Measurements from ENCODE around the gene TPRN.
"Not testable (repeated sequence)": the region's sequence is repeated elsewhere in the genome, so short reads cannot be mapped to it uniquely, and the experiment has no call there.

Gene TPRN

DNA sequence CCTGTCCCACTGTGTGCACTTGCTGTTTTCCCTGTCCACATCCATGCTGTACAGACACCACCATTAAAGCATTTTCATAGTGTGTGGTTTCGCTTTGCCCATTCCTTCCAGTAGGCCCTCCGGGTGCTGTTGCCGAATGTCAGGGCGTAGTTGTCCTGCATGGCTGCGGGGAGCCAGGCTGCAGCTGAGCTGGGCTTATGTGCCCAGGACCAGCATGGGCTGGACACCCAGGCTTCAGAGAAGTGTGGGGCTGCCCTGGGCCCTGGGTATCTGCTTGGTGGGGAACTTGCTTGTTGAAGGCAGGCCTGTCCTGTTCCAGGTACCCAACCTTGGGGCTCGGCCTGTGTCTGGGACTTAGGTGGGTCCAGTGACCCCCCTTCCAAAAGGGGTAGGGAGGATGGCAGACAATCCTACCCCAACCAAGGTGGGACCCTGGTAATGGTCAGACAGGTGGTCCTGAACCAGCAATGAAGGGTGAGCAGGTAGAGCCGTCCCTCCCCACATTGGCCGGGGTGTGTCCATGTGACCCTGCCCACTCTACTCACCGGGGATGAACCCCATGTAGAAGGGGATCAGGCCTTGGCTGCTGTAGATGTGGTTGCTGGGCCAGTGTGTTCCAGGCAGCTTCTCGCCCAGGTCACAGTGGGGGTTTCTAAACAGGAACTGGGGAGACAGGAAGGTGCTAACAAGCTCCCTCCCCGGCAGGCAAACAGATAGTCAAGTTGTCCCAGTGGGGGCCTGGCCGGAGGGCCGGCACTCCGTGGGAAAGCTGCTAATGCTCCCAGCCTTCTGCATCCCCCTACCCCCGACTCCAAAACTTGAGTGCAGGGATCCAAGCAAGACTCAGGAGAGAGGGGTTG lies 43.3 kb upstream of the TPRN start:
- no peak for DNase-seq (ENCODE audit: low read depth)
- no peak overlapping the region for H3K4me3 ChIP-seq (replicated peaks; ENCODE audit: low read depth, low read length)
- TF ChIP-seq, protein P1, sequence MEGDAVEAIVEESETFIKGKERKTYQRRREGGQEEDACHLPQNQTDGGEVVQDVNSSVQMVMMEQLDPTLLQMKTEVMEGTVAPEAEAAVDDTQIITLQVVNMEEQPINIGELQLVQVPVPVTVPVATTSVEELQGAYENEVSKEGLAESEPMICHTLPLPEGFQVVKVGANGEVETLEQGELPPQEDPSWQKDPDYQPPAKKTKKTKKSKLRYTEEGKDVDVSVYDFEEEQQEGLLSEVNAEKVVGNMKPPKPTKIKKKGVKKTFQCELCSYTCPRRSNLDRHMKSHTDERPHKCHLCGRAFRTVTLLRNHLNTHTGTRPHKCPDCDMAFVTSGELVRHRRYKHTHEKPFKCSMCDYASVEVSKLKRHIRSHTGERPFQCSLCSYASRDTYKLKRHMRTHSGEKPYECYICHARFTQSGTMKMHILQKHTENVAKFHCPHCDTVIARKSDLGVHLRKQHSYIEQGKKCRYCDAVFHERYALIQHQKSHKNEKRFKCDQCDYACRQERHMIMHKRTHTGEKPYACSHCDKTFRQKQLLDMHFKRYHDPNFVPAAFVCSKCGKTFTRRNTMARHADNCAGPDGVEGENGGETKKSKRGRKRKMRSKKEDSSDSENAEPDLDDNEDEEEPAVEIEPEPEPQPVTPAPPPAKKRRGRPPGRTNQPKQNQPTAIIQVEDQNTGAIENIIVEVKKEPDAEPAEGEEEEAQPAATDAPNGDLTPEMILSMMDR (IDR thresholded peaks at IDR 0.05; ENCODE audit: low read length, missing control alignments) = no peak

DNA sequence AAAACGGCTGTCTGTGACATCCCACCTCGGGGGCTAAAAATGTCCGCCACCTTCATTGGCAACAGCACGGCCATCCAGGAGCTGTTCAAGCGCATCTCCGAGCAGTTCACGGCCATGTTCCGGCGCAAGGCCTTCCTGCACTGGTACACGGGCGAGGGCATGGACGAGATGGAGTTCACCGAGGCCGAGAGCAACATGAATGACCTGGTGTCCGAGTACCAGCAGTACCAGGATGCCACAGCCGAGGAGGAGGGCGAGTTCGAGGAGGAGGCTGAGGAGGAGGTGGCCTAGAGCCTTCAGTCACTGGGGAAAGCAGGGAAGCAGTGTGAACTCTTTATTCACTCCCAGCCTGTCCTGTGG lies 42.7 kb upstream of the TPRN start:
- DNase-seq (ENCODE audit: low read depth) = not testable (repeated sequence)
- peak overlapping the region; percentile 81 for H3K4me3 ChIP-seq (replicated peaks; ENCODE audit: low read depth, low read length)

DNA sequence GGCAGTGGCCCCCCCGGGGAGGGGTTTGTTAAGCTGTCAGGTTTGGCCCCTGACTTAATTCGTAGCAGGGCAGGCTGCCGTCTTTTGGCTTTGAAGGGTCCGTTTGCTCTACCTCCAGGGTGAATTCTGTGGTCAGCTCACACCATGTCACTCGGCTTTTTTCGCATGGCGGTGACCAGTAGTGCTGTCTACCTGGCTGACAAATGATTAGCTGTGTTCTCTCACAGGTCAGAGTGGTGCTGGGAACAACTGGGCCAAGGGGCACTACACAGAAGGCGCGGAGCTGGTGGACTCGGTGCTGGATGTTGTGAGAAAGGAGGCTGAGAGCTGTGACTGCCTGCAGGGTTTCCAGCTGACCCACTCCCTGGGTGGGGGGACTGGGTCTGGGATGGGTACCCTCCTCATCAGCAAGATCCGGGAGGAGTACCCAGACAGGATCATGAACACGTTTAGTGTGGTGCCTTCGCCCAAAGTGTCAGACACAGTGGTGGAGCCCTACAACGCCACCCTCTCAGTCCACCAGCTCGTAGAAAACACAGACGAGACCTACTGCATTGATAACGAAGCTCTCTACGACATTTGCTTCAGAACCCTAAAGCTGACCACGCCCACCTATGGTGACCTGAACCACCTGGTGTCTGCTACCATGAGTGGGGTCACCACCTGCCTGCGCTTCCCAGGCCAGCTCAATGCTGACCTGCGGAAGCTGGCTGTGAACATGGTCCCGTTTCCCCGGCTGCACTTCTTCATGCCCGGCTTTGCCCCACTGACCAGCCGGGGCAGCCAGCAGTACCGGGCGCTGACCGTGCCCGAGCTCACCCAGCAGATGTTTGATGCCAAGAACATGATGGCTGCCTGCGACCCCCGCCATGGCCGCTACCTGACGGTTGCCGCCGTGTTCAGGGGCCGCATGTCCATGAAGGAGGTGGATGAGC lies 42.0 kb upstream of the TPRN start:
- peak overlapping the region; percentile 81 for H3K4me3 ChIP-seq (replicated peaks; ENCODE audit: low read depth, low read length)
- TF ChIP-seq, protein P1 (IDR thresholded peaks at IDR 0.05; ENCODE audit: low read length, missing control alignments) = no peak
- no peak for DNase-seq (ENCODE audit: low read depth)

DNA sequence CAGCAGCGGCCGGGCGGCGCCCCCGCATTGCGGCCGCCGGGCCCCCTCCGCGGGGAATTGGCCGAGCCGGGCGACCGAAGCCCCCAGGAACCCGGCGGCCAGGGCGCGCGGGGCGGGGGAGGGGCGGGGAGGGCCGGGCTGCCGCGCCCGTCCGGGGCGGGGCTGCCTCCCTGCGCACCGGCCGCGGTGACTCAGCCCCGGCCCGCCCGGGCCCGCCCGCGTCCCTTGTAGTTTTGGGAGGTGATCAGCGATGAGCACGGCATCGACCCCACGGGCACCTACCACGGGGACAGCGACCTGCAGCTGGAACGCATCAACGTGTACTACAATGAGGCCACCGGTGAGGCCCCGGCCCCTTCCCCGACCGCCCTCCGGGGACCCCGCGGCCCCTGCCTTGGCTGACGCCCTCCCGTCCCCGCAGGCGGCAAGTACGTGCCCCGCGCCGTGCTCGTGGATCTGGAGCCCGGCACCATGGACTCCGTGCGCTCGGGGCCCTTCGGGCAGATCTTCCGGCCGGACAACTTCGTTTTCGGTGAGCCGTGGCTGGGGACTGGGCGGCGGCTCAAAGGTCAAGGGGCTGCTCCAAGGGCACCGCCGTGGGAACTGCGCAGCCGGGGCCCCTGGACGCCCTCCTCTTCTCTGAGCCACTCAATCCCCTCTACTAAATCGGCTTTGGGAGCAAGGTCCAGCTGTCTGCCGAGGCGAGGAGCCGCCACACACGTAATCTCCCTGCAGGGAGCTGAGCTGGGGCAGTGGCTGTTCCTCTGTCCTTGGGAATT lies 41.1 kb upstream of the TPRN start:
- DNase-seq (ENCODE audit: low read depth) = peak; percentile 33
- TF ChIP-seq, protein P1 (IDR thresholded peaks at IDR 0.05; ENCODE audit: low read length, missing control alignments) = no peak
- H3K4me3 ChIP-seq (replicated peaks; ENCODE audit: low read depth, low read length) = peak overlapping the region; percentile 81

DNA sequence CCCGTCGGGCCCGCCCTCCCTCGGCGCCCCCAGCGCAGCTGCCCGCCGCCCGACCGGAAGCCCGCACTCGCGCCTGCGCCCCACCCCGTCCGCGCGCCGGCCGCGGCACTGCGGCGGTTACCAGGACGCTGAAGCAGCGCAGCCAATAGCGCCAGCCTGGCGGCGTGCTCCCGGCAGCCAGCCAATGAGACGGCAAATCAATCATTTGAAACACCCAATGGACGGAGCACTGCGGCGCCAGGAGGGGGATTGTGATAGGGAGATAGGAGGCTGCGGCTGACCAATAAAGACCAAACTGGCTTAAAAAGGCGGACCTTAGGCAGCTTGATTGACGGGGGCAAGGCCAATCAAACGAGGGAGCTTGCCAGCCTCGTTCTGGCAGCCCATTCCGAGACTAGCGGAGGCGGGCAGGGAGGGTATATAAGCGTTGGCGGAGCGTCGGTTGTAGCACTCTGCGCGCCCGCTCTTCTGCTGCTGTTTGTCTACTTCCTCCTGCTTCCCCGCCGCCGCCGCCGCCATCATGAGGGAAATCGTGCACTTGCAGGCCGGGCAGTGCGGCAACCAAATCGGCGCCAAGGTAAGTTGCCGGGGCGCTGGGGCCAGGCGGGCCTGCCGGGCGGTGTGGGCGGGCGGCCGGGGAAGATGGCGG lies 40.4 kb upstream of the TPRN start, which contains the start of gene TUBB4B:
TSS of gene TUBB4B (plus strand) at position 447 of the 649 bp plus-strand sequence. CDS start at position 521, 74 bp downstream.
- TF ChIP-seq, protein P1 (IDR thresholded peaks at IDR 0.05; ENCODE audit: low read length, missing control alignments) = no peak
- peak within 1 kb of the TSS; percentile 81 for H3K4me3 ChIP-seq (replicated peaks; ENCODE audit: low read depth, low read length)
- DNase-seq (ENCODE audit: low read depth) = peak; percentile 100

DNA sequence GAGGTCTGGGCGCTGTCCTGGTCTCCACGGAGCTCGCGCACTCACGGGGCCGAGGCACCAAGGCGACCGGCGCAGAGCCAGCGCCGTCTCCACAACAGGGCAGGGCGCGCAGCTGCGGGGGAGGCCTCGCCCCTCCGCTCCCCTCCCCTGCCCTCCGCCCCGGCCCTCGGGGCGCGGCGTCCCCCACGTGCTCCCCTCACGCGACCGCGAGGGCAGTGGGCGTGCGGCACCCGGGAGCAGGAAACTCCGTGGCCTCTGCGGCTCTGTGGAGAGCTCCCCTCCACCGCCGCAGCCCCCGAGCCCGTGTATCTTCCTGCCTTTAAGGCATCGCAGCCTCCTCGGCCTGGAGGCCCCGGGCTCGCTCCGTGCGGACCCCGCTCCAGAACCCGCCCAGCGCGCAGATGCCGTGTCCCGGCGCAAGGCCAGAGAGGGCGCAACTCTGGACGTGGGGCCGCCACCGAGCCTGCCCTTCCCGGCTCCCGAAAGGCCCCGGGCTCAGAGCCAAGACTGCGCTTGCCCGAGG lies 39.8 kb upstream of the TPRN start:
- TF ChIP-seq, protein P1 (IDR thresholded peaks at IDR 0.05; ENCODE audit: low read length, missing control alignments) = no peak
- peak; percentile 80 for DNase-seq (ENCODE audit: low read depth)
- H3K4me3 ChIP-seq (replicated peaks; ENCODE audit: low read depth, low read length) = peak overlapping the region; percentile 63

DNA sequence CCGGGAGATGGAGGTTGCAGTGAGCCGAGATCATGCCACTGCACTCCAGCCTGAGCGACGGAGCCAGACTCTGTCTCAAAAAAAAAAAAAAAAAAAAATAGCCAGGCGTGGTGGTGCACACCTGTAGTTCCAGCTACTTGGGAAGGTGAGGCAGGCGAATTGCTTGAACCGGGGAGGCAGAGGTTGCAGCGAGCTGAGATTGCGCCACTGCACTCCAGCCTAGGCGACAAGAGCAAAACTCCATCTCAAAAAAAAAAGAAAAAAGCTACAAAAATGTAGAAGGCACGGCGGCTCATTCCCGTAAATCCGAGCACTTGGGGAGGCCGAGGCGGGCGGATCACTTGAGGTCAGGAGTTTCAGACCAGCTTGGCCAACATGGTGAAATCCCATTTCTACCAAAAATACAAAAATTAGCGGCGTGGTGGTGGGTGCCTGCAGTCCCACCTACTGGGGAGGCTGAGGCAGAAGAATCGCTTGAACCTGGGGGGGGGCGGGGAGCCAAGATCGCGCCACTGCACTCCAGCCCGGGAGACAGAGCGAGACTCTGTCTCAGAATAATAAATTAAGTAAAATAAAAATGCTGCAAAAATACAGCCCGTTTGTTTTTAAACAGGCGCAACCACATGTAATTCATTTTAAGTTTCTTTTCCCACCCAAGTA lies 39.1 kb upstream of the TPRN start:
- not testable (repeated sequence) for DNase-seq (ENCODE audit: low read depth)
- H3K4me3 ChIP-seq (replicated peaks; ENCODE audit: low read depth, low read length) = peak overlapping the region; percentile 63
